Panc1 (cell line): ENCODE measurements around the gene PLK5. TPM values are rescaled to one million over a fixed set of nuclear protein-coding genes. Genes with fewer than 3 reads are reported as not detected.

ENCODE experiments used
- ATAC-seq: fragments of 200-7000 bp; cut with Tn5 transposase; 2 replicates; pipeline ENCODE4 v1.9.1; 2020; ENCODE audit warnings: mild to moderate bottlenecking, moderate library complexity
- BruUV-seq: library from RNA; stranded (reverse); fragments of 400-500 nt; replicated peaks from 2 replicates; lab custom pipeline; 2021; lab: Mats Ljungman, UMichigan
- CTCF ChIA-PET: fragments of 300-600 bp; sonication (Branson Sonifier 250); formaldehyde crosslinking; loops from one replicate; lab custom pipeline; 2022; ENCODE audit warnings: antibody characterized with exemption; lab: Charles Lee
- POLR2A ChIA-PET: fragments of 300-600 bp; sonication (Branson Sonifier 250); formaldehyde crosslinking; loops from one replicate; lab custom pipeline; 2022; ENCODE audit warnings: antibody characterized with exemption; lab: Charles Lee
- DNase-seq: peaks from one replicate; pipeline ENCODE4 v3.0.0-alpha.2; 2010; ENCODE audit warnings: low read depth, low spot score
- H3K27ac ChIP-seq: 2 replicates; pipeline ENCODE4 v1.5.1; 2011; ENCODE audit warnings: mild to moderate bottlenecking, low read length, inconsistent platforms
- H3K27me3 ChIP-seq: fragments of 200-500 bp; sonication (Bioruptor generic); 2 replicates; pipeline ENCODE4 v1.6.0; 2014; ENCODE audit warnings: low read length, inconsistent platforms; ENCODE audit not compliant: control insufficient read depth, insufficient read depth
- H3K36me3 ChIP-seq: fragments of 200-500 bp; sonication (Bioruptor generic); 2 replicates; pipeline ENCODE4 v1.5.1; 2014; ENCODE audit warnings: inconsistent platforms, mild to moderate bottlenecking, low read length, moderate library complexity; ENCODE audit not compliant: control insufficient read depth, insufficient read depth
- H3K4me1 ChIP-seq: 2 replicates; pipeline ENCODE4 v1.5.1; 2011; ENCODE audit warnings: inconsistent platforms, mild to moderate bottlenecking, low read length, moderate library complexity; ENCODE audit not compliant: control insufficient read depth, insufficient read depth
- H3K4me3 ChIP-seq, 2 experiments: 2 replicates each; pipeline ENCODE4 v1.5.1; 2011 to 2012; ENCODE audit warnings: low read depth in 2 of 2, low read length in 2 of 2, mild to moderate bottlenecking in 2 of 2, inconsistent platforms in 1 of 2, moderate library complexity in 1 of 2
- H3K9me3 ChIP-seq: fragments of 200-500 bp; sonication (Bioruptor generic); 2 replicates; pipeline ENCODE4 v1.5.1; 2014; ENCODE audit warnings: low read depth, mild to moderate bottlenecking, inconsistent platforms, low read length, moderate library complexity; ENCODE audit not compliant: control insufficient read depth, insufficient read depth
- CTCF ChIP-seq: fragments of 450-650 bp; IDR thresholded peaks from 2 replicates; pipeline ENCODE4 v1.5.1; 2017; ENCODE audit warnings: mild to moderate bottlenecking
- POLR2AphosphoS5 ChIP-seq: IDR thresholded peaks from 2 replicates; pipeline ENCODE4 v1.6.1; 2012; ENCODE audit warnings: mild to moderate bottlenecking, low read depth, low read length, moderate library complexity
- SIN3A ChIP-seq: IDR thresholded peaks from 2 replicates; pipeline ENCODE4 v1.6.1; 2012; ENCODE audit warnings: low read depth, mild to moderate bottlenecking, low read length, moderate library complexity, borderline replicate concordance; ENCODE audit not compliant: insufficient read depth
- TCF7L2 ChIP-seq: IDR thresholded peaks from 2 replicates; pipeline ENCODE4 v1.6.1; 2011; ENCODE audit warnings: mild to moderate bottlenecking, low read depth, low read length, inconsistent platforms
- in situ Hi-C: cut with HindIII; loops from 2 replicates; pipeline ENCODE4 v1.10.0; 2016; ENCODE audit warnings: low sequenced_read_pairs, low pct_unique_long_range_greater_than_20kb
- intact Hi-C: fragments of 100-400 bp; cut with micrococcal nuclease; formaldehyde crosslinking; loops from one replicate; pipeline ENCODE4 v1.10.0; 2022; ENCODE audit not compliant: unreplicated experiment
- total RNA-seq: library from RNA; stranded (reverse); gene quantifications from one replicate; pipeline ENCODE4 v1.2.1, GENCODE V29; 2021; ENCODE audit not compliant: unreplicated experiment
- TF ChIP-seq, protein P1 (sequence below), 2 experiments: IDR thresholded peaks; 2 replicates each; pipeline ENCODE4 v1.6.1; 2011 to 2012; ENCODE audit warnings: low read depth in 2 of 2, control low read depth in 1 of 2, low read length in 1 of 2, mild to moderate bottlenecking in 1 of 2, moderate library complexity in 1 of 2; ENCODE audit not compliant: insufficient read depth in 1 of 2

Gene PLK5
- total RNA-seq, 1 experiment from 2014 or later: not detected

DNA sequence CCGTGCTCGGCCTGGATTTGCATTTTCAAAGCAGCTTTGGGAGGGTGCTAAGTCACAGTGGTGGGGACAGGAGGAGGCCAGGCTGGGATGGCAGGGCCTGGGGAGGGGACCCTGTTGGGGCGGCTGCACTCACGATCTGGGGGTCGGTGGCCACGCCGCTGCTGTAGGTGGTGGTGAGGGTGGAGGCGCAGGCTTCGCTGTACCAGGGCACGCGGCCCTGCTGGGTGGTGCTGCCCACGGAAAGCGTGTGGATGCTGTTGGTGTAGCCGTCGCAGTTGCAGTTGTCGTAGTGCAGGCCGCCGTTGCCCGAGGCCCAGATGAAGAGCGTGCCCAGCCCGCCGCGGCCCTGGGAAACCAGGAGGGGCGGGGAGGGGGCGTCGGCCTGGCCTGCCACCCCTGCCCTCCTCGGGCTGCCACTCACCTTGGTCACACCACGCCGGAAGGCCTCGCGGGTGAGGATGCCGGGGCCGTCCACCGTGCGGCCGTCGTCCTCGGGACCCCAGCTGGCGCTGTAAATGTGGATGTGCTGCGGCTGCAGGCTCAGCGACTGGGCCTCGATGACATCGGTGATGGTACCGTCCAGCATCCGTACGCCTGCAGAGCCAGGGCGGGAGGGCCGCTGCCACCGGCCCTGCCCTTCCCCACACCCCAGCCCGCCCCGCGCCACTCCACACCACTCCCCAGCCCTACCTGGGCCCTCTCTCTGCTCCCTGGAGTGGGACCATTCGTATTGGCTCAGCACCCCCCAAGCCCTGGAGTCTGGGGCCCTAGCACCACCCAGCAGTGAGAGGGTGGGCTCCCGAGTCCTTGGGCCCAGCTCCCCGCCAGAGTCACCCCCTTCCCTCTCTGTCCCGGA, 36.9 kb upstream of the PLK5 start:
- POLR2A ChIA-PET: no interaction called here
- no TSS peak for BruUV-seq
- CTCF ChIA-PET: no interaction called here
- TF ChIP-seq POLR2AphosphoS5 (no peak), CTCF (no peak), TCF7L2 (no peak), SIN3A (no peak)
- TF ChIP-seq, protein P1, sequence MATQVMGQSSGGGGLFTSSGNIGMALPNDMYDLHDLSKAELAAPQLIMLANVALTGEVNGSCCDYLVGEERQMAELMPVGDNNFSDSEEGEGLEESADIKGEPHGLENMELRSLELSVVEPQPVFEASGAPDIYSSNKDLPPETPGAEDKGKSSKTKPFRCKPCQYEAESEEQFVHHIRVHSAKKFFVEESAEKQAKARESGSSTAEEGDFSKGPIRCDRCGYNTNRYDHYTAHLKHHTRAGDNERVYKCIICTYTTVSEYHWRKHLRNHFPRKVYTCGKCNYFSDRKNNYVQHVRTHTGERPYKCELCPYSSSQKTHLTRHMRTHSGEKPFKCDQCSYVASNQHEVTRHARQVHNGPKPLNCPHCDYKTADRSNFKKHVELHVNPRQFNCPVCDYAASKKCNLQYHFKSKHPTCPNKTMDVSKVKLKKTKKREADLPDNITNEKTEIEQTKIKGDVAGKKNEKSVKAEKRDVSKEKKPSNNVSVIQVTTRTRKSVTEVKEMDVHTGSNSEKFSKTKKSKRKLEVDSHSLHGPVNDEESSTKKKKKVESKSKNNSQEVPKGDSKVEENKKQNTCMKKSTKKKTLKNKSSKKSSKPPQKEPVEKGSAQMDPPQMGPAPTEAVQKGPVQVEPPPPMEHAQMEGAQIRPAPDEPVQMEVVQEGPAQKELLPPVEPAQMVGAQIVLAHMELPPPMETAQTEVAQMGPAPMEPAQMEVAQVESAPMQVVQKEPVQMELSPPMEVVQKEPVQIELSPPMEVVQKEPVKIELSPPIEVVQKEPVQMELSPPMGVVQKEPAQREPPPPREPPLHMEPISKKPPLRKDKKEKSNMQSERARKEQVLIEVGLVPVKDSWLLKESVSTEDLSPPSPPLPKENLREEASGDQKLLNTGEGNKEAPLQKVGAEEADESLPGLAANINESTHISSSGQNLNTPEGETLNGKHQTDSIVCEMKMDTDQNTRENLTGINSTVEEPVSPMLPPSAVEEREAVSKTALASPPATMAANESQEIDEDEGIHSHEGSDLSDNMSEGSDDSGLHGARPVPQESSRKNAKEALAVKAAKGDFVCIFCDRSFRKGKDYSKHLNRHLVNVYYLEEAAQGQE (IDR thresholded peaks at IDR 0.05; ENCODE audit: insufficient read depth in 1 of 2, low read depth in 2 of 2, low read length in 1 of 2): no peak
- DNase-seq (no peak), ATAC-seq (no peak)
- Histone ChIP-seq H3K4me3 (no peak overlapping the region), H3K36me3 (no peaks in the 10 kb centered on the region; the same call in 1 of the 2 replicates), H3K4me1 (no peaks in the 10 kb centered on the region), H3K27ac (no peak overlapping the region), H3K9me3 (no peaks in the 10 kb centered on the region), H3K27me3 (no peaks in the 10 kb centered on the region)
- in situ Hi-C loops: no loop called here
- intact Hi-C loops: no loop called here

- ATAC-seq (no peak), DNase-seq (no peak)
- H3K27ac ChIP-seq: no peak overlapping the region
- H3K4me1 ChIP-seq: no peaks in the 10 kb centered on the region; the same call in 1 of the 2 replicates
- in situ Hi-C loops (no loop called here), intact Hi-C loops (no loop called here)
- BruUV-seq: no TSS peak
- no peaks in the 10 kb centered on the region for H3K9me3 ChIP-seq
- ChIA-PET POLR2A (no interaction called here), CTCF (no interaction called here)
- H3K4me3 ChIP-seq: no peak overlapping the region
- TF ChIP-seq POLR2AphosphoS5 (no peak), TCF7L2 (no peak)
- no peaks in the 10 kb centered on the region; the same call in 1 of the 2 replicates for H3K36me3 ChIP-seq
- no peaks in the 10 kb centered on the region for H3K27me3 ChIP-seq
Measured at GRCh38 chr19:1487576-1488281, 36.1 kb upstream of the PLK5 start.

- no TSS peak for BruUV-seq
- no peak for TF ChIP-seq CTCF
- no peak for TF ChIP-seq TCF7L2
- TF ChIP-seq, protein P1 (IDR thresholded peaks at IDR 0.05; ENCODE audit: insufficient read depth in 1 of 2, low read depth in 2 of 2, low read length in 1 of 2): no peak
- no peak for TF ChIP-seq SIN3A
- no peak for TF ChIP-seq POLR2AphosphoS5
- Histone ChIP-seq H3K27ac (no peak overlapping the region), H3K4me1 (no peaks in the 10 kb centered on the region; the same call in 1 of the 2 replicates), H3K9me3 (no peaks in the 10 kb centered on the region), H3K4me3 (no peak overlapping the region), H3K27me3 (no peaks in the 10 kb centered on the region), H3K36me3 (no peaks in the 10 kb centered on the region; the same call in 1 of the 2 replicates)
- POLR2A ChIA-PET: no interaction called here
- in situ Hi-C loops: no loop called here
- no peak for ATAC-seq
- CTCF ChIA-PET: no interaction called here
- DNase-seq: no peak
- intact Hi-C loops: no loop called here
Measured at GRCh38 chr19:1488282-1488601, 35.6 kb upstream of the PLK5 start.
